ENCODE results near the gene VIPR1.
A peak's percentile ranks its signal among the peaks of the same experiment; 100 is the strongest.

Gene VIPR1

DNA sequence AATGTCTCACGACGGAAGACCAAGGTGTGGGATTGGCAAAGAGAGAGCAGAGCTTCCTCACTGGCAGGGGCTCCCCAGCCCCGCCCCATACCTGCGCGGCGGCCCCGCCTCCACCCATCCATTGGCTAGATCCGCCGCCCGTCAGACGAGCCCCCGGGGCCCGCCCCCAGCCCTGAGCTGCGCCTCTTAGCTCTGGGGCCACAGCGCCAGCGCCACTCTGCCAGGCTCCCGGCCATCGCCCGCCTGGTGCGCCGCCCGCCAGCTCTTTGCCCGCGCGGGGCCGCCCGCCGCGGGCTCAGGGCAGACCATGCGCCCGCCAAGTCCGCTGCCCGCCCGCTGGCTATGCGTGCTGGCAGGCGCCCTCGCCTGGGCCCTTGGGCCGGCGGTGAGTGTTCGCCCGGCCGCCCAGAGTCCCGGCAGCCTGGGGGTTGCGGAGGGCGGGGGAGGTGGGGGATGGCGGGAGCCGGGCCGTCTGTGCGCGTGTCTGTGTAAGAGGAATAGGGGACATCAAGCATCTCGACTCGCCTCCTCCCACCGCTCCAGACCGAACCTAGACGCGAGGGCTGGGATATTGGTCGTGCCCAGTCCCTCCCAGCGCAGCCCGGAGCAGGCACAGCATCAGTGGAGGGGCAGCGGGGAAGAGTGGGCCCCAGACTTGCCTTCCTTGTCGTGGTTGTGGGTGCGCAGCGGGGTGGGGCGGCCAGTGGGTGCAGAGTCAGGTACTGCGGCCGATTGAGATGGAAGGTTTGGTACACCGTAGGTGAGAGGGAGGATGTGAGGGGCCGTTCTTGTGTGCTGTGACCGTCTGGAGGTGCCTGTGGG is at the start of gene VIPR1:
Gene VIPR1, plus strand, starts transcription at position 215 of the 822 bp plus-strand sequence. Its CDS starts 93 bp downstream, at position 308.
- peak; percentile 49 for DNase-seq (ENCODE audit: low spot score)

- DNase-seq (ENCODE audit: low spot score), result no peak
Observed at GRCh38 chr3:42456211-42456610, 46.2 kb upstream of the VIPR1 start.

- DNase-seq (ENCODE audit: low spot score), result no peak
Observed at GRCh38 chr3:42459151-42459550, 43.3 kb upstream of the VIPR1 start.

DNA sequence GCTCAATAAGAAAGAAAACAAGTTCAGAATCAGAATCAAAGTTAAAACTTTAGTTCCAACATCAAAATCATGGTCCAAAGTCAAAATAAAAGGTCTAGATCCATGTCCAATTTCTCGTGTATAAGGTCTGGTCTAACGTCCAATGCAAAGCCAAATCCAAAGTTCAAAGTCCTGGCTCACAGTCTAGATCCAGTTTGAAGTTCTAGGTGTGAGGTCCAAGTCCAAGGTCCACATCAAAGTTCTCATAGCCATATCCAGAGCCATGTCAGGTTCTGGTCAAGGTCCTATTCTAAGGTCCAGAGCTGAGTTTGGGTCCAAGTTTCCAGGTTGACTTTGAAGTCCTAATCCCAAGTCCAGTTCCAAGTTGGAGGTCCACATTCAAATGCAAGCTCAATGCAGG is 40.7 kb upstream of the VIPR1 start:
- no peak for DNase-seq (ENCODE audit: low spot score)

GRCh38 chr3:42463093-42463492 is 39.4 kb upstream of the VIPR1 start:
- DNase-seq (ENCODE audit: low spot score), result no peak

- DNase-seq (ENCODE audit: low spot score), result no peak
Observed at GRCh38 chr3:42468111-42468510, 34.3 kb upstream of the VIPR1 start.

GRCh38 chr3:42472555-42472954 is 29.9 kb upstream of the VIPR1 start:
- no peak for DNase-seq (ENCODE audit: low spot score)

DNA sequence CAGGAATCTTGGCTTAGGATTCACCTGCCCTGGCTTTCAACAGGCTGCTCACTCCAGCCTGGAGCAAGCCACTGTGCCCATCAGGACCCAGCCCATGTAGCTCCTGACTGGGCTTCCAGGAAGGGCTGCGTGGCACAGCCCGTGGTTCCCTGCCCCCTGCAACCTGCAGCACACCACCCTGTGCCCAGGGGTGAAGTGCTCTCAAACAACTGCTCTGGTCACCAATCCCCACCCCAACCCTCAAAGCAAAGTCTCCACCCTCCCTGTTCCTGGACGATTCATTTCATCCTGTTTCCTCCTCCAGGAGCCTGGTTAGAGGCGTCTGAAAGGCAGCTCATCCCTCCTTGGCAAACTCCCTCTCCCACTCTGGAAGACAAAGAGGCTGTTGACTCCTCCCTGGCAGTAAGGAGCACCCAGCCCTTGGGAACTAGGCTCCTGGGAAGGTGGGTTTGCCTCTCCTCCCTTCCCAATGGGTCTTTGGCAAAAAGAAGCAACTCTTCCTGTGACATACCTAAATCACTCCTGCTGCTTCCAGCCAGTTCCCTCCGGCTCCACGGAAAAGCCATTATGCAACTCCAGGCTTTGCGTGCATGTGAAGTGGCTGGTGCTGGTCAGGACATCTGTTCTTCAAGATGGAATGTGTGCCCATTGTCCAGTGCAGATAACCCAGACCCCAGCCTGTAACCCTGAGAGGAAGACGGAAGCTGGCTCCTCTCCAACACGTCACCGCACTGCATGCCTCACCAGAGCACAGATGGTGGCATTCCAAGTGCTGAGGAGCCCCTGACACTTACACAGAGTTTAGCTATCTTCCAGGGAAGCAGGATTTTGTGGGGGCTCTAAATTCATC is 29.1 kb upstream of the VIPR1 start:
- DNase-seq (ENCODE audit: low spot score), result no peak

- no peak for DNase-seq (ENCODE audit: low spot score)
Observed at GRCh38 chr3:42476225-42477125, 26.0 kb upstream of the VIPR1 start.

DNA sequence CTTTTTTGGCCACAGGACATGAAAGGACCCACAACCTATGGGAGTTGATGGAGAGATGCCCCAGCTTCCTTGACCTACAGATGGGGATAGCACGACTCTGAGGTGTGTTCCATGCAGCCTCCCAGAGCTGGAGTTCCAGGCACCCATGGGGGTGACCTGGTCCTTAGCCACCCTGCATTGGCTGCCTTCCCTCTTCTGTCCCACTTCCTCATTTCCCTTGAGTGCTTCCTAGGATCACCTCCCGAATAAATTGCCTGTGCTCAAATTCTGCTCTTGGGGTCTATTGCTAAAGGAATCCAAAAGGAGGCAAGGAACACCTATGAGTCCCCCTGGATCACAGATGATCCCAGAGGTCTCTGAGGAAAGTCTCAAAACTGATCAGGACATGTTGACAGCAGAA is 24.7 kb upstream of the VIPR1 start:
- DNase-seq (ENCODE audit: low spot score), result no peak

GRCh38 chr3:42478830-42479229 is 23.6 kb upstream of the VIPR1 start:
- DNase-seq (ENCODE audit: low spot score), result no peak

- DNase-seq (ENCODE audit: low spot score), result peak; percentile 1
Observed at GRCh38 chr3:42486814-42487565, 15.5 kb upstream of the VIPR1 start.

- DNase-seq (ENCODE audit: low spot score), result peak; percentile 1
Observed at GRCh38 chr3:42488687-42489086, 13.8 kb upstream of the VIPR1 start.

GRCh38 chr3:42489116-42489936 is 13.1 kb upstream of the VIPR1 start:
- peak; percentile 14 for DNase-seq (ENCODE audit: low spot score)

- DNase-seq (ENCODE audit: low spot score), result no peak
Observed at GRCh38 chr3:42489937-42490227, 12.6 kb upstream of the VIPR1 start.

- DNase-seq (ENCODE audit: low spot score), result no peak
Observed at GRCh38 chr3:42490243-42490642, 12.2 kb upstream of the VIPR1 start.

DNA sequence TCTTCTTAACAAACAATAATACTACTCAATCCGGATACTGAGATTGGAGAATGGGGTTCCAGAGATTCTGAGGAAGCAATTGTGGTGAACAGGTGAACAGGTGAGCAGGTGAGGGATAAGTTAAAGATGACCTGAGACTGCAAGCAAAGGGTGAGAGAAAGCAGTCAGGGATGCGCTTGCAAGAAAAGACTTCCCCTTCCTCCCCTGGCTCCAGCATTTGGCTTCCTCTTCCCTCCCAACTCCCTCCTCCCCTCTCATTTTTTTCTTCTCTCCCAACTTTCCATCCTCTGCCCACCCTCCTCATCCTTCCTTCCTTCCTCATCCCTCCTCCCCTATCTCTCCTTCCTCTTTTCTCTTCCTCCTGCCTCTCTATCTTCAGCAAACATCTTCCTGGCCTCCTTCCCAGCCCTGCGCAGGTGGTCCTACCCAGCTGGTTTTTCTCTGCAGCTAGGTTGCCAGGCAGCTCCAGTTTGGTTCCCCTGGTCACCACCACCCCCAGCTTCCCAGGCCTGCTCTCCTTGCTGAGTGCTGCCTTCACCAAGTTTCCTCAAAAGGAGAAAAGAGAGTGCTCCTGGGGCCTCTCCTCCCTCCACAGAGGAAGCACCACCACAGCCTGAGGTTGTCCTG is 10.4 kb upstream of the VIPR1 start:
- DNase-seq (ENCODE audit: low spot score), result no peak

- DNase-seq (ENCODE audit: low spot score), result no peak
Observed at GRCh38 chr3:42492508-42493080, 9.8 kb upstream of the VIPR1 start.

GRCh38 chr3:42493126-42493797 is 9.2 kb upstream of the VIPR1 start:
- no peak for DNase-seq (ENCODE audit: low spot score)
